Prostate gland (tissue), 2 donors: ENCODE measurements around the gene FGF5. TPM values are rescaled to one million over a fixed set of nuclear protein-coding genes. Genes with fewer than 3 reads are reported as not detected.

Experiments
- DNase-seq: peaks from one replicate; pipeline ENCODE4 v3.0.0-alpha.2; 2019; ENCODE audit warnings: low spot score
- H3K27ac ChIP-seq, 2 donors: fragments of 200-600 bp; sonication (generic); 2 replicates each; pipeline ENCODE4 v1.5.1; 2017 to 2019
- H3K27me3 ChIP-seq: fragments of 200-600 bp; sonication (generic); replicated peaks from 2 replicates; pipeline ENCODE4 v1.5.1; 2019; ENCODE audit not compliant: insufficient read depth
- H3K36me3 ChIP-seq, 2 donors: fragments of 200-600 bp; sonication (generic); 1 replicate in 1 of 2; 2 replicates in 1 of 2; pipeline versions ENCODE4 v1.5.1 to v1.8.1; 2017 to 2019
- H3K4me1 ChIP-seq: fragments of 200-600 bp; sonication (generic); replicated peaks from 2 replicates; pipeline ENCODE4 v1.5.1; 2019
- H3K4me3 ChIP-seq, 2 donors: fragments of 200-600 bp; sonication (generic); 2 replicates each; pipeline ENCODE4 v1.5.1; 2017 to 2019
- H3K9me3 ChIP-seq: fragments of 200-600 bp; sonication (generic); 2 replicates; pipeline ENCODE4 v1.5.1; 2017
- CTCF ChIP-seq, 4 experiments: fragments of 200-600 bp in 2 of 4; fragments of 450-650 bp in 2 of 4; sonication (generic) in 2 of 4; IDR thresholded peaks; 1 replicate in 3 of 4; 2 replicates in 1 of 4; pipeline ENCODE4 v1.5.1; 2016 to 2019; ENCODE audit warnings: antibody characterized with exemption in 4 of 4, mild to moderate bottlenecking in 2 of 4, moderate library complexity in 2 of 4
- POLR2A ChIP-seq: fragments of 450-650 bp; IDR thresholded peaks from one replicate; pipeline ENCODE4 v1.6.1; 2016; ENCODE audit warnings: antibody characterized with exemption, mild to moderate bottlenecking
- POLR2AphosphoS5 ChIP-seq: sonication (generic); formaldehyde crosslinking; IDR thresholded peaks from one replicate; pipeline ENCODE4 v1.6.1; 2017; ENCODE audit warnings: antibody characterized with exemption
- WGBS: methylation state at CpG from one replicate; pipeline ENCODE4 v1.1.5; 2018; 5-methylcytosine and 5-hydroxymethylcytosine counted together
- intact Hi-C: fragments of 100-400 bp; cut with DNase I; formaldehyde crosslinking; loops from one replicate; pipeline ENCODE4 v1.14.2; 2022
- total RNA-seq, 2 donors: library from RNA; depleted of rRNA; stranded (reverse); fragments of >200 nt; gene quantifications; one replicate each; pipeline ENCODE4 v1.1.0, GENCODE V29; 2016

Gene FGF5
- total RNA-seq, 2 donors from 2014 or later = not detected

GRCh38 chr4:80231180-80231579, 35.3 kb upstream of the FGF5 start:
- Histone ChIP-seq H3K9me3 (no peaks in the 10 kb centered on the region), H3K27me3 (no peaks in the 10 kb centered on the region), H3K4me3 (no peak overlapping the region), H3K36me3 (no peaks in the 10 kb centered on the region), H3K27ac (no peak overlapping the region), H3K4me1 (no peaks in the 10 kb centered on the region)
- intact Hi-C loops = no loop called here
- no peak for DNase-seq
- no peak for TF ChIP-seq CTCF (IDR thresholded peaks at IDR 0.05)
- no peak for TF ChIP-seq POLR2AphosphoS5
- TF ChIP-seq POLR2A = no peak
- WGBS = 80% methylated on average over 5 of the region's 5 CpGs

- TF ChIP-seq CTCF (IDR thresholded peaks at IDR 0.05) (no peak), POLR2AphosphoS5 (no peak), POLR2A (no peak)
- intact Hi-C loops = no loop called here
- Histone ChIP-seq H3K4me1 (no peaks in the 10 kb centered on the region), H3K4me3 (no peak overlapping the region), H3K27me3 (no peaks in the 10 kb centered on the region), H3K9me3 (no peaks in the 10 kb centered on the region), H3K36me3 (no peaks in the 10 kb centered on the region), H3K27ac (no peak overlapping the region)
- WGBS = 92% methylated on average over 2 of the region's 2 CpGs
- DNase-seq = no peak
Observed at GRCh38 chr4:80232707-80233370, 33.6 kb upstream of the FGF5 start.

- H3K36me3 ChIP-seq = no peaks in the 10 kb centered on the region
- no peaks in the 10 kb centered on the region for H3K4me1 ChIP-seq
- DNase-seq = no peak
- no peaks in the 10 kb centered on the region for H3K27me3 ChIP-seq
- no peaks in the 10 kb centered on the region for H3K9me3 ChIP-seq
- 88% methylated on average over 4 of the region's 4 CpGs for WGBS
- H3K27ac ChIP-seq = no peak overlapping the region
- H3K4me3 ChIP-seq = no peak overlapping the region
- no peak for TF ChIP-seq CTCF (IDR thresholded peaks at IDR 0.05)
- no peak for TF ChIP-seq POLR2AphosphoS5
- no peak for TF ChIP-seq POLR2A
- intact Hi-C loops = no loop called here
Observed at GRCh38 chr4:80233390-80233789, 33.1 kb upstream of the FGF5 start.

- no peak for TF ChIP-seq POLR2AphosphoS5
- H3K9me3 ChIP-seq = no peaks in the 10 kb centered on the region
- H3K27me3 ChIP-seq = no peaks in the 10 kb centered on the region
- H3K27ac ChIP-seq = no peak overlapping the region
- H3K36me3 ChIP-seq = no peaks in the 10 kb centered on the region
- WGBS = 91% methylated on average over 1 of the region's 1 CpG
- no peaks in the 10 kb centered on the region for H3K4me1 ChIP-seq
- H3K4me3 ChIP-seq = no peak overlapping the region
- intact Hi-C loops = no loop called here
- no peak for DNase-seq
Observed at GRCh38 chr4:80235451-80235850, 31.0 kb upstream of the FGF5 start.

- H3K9me3 ChIP-seq = no peaks in the 10 kb centered on the region
- intact Hi-C loops = no loop called here
Observed at GRCh38 chr4:80237992-80238391, 28.5 kb upstream of the FGF5 start.

More at GRCh38 chr4:80237992-80238391, 28.5 kb upstream of the FGF5 start:
- TF ChIP-seq POLR2AphosphoS5 (no peak), CTCF (IDR thresholded peaks at IDR 0.05) (no peak), POLR2A (no peak)
- H3K27ac ChIP-seq = no peak overlapping the region
- H3K36me3 ChIP-seq = no peaks in the 10 kb centered on the region
- no peaks in the 10 kb centered on the region for H3K27me3 ChIP-seq
- no peak overlapping the region for H3K4me3 ChIP-seq
- no peaks in the 10 kb centered on the region for H3K4me1 ChIP-seq
- no peak for DNase-seq
- 81% methylated on average over 6 of the region's 6 CpGs for WGBS
